ENCODE measurements around the gene ATP6AP1.

- TF ChIP-seq CTCF (conservative IDR thresholded peaks at IDR 0.05; ENCODE audit: low read length), result no peak
- TF ChIP-seq EZH2phosphoT487 (IDR thresholded peaks at IDR 0.05; ENCODE audit: borderline replicate concordance), result no peak
Measured at GRCh38 chrX:154484255-154485149, 56.0 kb downstream of the ATP6AP1 start.

Data from Loucy (cell line).